Anterior cingulate cortex (tissue), 58 donors: ENCODE data around the gene CELSR2.
"Not testable (repeated sequence)": the region's sequence is repeated elsewhere in the genome, so short reads cannot be mapped to it uniquely, and the experiment has no call there.

Experiments
- DNase-seq, 58 donors: peaks; one replicate each; lab custom pipeline; 2025; lab: John Stamatoyannopoulos, UW

The CELSR2 gene

DNA sequence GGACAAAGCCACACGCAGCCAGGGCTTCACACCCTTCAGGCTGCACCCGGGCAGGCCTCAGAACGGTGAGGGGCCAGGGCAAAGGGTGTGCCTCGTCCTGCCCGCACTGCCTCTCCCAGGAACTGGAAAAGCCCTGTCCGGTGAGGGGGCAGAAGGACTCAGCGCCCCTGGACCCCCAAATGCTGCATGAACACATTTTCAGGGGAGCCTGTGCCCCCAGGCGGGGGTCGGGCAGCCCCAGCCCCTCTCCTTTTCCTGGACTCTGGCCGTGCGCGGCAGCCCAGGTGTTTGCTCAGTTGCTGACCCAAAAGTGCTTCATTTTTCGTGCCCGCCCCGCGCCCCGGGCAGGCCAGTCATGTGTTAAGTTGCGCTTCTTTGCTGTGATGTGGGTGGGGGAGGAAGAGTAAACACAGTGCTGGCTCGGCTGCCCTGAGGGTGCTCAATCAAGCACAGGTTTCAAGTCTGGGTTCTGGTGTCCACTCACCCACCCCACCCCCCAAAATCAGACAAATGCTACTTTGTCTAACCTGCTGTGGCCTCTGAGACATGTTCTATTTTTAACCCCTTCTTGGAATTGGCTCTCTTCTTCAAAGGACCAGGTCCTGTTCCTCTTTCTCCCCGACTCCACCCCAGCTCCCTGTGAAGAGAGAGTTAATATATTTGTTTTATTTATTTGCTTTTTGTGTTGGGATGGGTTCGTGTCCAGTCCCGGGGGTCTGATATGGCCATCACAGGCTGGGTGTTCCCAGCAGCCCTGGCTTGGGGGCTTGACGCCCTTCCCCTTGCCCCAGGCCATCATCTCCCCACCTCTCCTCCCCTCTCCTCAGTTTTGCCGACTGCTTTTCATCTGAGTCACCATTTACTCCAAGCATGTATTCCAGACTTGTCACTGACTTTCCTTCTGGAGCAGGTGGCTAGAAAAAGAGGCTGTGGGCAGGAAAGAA lies 25.5 kb downstream of the CELSR2 start:
- DNase-seq = peak in 3 of 58 donors; percentile 17 to 78 (median 51)

DNA sequence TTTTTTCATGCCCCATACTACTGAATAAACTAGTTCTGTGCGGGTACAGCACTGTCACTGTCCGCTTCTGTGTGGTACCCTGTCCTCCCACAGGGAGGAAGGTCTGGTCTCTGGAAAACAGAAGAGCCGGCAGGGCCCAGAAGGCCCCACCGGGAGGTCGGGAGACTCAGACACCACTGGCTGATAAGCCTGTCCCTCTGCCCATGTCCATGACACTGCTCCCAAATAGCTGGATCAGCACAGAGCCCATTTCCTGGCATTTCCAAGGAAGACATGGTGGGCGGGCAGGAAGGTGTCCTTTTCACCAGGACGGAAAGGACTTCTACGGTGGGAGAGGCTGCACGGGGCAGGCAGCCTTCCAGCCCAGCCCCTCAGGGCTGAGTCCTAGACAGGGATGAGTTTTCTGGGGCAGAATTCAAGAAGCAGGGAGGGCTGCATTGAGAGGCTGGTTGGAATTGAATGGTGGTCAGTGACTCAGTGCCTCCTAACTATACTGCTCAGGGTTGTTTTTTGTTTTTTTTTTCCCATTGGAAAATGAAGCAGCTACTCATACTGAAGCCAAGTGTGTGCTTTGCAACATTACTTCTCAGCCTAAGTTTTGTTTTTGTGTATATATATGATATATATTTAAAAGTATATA lies 26.5 kb downstream of the CELSR2 start:
- no peak for DNase-seq

DNA sequence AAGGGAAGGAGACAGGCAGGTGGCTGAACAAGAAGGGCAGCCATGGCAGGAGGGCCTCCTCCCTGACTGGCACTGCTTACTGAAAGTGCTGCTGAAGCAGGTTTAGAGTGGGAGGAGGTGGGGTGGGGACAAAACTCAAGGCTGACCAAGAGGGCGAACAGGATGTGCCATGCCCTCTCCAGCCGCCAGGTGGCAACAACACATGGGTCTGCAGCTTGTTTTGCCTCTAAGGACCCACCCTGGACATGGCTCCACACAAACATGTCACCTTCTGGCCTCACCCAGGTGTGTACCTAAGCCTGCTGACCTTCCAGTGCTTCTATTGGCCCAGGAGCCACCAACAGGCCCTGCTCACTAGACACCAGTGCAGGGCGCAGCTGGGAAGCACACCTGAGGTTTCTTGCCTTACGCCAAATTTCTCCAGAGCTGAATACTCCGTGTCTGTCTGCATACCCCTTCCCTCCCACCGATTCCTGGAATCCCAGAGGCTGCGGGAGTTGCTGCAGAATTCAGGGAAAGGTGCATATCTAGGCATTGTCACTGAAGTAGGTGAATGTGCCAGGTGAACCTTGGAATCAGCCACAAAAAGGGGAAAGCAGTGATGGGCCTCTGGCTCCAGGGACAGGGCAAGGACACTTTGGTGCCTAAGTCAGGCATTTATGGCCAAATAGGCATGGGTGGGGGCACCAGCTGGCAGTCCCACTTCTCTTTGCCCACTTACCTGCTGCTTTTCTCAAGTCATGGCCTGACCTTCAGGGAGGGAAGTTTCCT lies 28.3 kb downstream of the CELSR2 start:
- peak in 53 of 58 donors; percentile 27 to 86 (median 66) for DNase-seq

DNA sequence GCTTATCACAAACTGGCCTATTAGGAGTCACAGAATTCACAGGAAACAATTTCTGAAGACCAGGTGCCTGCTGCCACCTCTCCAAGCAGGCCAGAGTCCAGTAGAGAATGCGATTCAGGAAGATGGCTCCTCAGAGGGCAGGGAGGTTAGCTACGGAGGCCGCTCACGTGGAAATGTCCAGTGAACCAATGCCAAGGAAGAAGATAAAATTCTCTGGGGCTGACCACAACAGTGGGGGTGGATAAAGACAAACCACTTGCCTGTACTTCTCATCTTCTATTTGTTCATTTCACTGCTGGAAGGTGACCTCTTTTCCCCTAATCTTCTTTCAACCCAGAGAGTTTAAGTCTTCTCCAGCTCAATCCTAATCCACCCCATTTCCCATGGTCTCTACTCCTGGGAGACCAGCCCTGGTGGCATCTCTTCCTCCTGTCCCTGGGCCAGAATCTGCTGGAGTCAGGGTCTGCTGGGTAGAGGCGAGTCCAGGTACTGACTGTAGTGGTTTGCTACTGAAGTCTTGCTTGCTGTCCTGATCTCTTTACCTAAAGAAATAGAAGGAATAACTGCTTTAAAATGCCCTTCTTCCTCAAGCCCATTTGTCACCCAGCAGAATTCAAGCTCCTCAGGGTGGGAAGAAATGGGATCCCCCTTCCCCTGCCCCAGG lies 30.4 kb downstream of the CELSR2 start:
- no peak for DNase-seq

DNA sequence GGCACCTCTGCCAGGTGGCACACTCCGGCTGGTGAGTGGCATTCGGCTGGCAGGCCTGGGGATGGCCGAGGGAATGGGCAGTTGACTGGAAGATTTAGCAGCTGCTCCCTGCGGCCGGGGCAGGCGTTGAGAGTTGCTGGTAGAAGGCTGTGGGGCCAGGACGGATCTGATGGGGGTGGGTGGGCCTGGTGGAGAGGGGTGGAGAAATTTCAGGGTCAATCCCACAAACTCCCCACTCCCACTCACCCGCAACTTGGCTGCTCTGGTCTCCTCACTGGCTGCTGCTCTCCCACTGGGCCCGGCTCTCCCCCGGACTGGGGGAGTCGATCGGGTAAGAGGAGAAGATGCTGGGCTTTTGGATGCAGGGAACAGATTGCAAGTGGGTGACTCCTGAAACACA lies 31.5 kb downstream of the CELSR2 start:
- peak in 2 of 58 donors; percentile 22 to 40 for DNase-seq

DNA sequence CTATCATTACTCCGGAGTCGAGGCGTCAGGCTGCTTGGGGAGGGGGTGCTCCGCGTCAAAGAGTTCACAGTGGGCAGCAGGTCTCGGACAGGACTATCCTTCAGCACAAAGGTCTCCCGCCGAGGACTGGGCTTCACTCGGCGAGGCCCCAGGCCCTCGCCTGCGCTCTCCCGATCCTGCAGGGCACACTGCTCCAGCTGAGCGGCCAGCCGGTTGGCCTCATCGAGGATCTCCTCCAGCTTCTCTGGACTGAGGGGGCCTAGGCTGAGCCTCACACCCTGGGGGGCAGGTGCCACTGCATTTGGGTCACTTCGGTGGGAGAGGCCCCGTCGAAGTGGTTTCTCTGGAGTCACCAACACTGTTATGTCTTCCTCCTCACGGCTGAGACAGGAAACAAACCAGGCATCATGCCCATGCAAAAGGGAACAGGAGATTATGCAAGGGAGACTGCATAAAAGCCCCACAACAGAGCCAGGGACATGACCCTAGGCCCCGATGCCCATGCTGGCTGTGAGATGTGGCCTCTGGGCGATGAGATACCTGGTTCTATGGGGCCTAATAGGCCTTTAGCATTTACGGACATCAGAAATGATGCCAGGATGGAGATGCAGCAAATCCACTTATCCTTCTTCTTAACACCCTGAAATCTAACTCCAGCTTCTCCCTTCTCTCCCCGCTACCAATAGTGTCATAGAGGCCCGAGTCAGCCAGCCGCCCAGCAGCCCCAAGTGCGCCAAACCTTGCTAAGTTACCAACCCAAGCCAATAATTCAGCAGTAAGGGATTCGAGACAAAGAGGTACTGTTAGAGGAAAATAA lies 32.5 kb downstream of the CELSR2 start:
- DNase-seq = peak in 8 of 58 donors; percentile 22 to 67 (median 40)

DNA sequence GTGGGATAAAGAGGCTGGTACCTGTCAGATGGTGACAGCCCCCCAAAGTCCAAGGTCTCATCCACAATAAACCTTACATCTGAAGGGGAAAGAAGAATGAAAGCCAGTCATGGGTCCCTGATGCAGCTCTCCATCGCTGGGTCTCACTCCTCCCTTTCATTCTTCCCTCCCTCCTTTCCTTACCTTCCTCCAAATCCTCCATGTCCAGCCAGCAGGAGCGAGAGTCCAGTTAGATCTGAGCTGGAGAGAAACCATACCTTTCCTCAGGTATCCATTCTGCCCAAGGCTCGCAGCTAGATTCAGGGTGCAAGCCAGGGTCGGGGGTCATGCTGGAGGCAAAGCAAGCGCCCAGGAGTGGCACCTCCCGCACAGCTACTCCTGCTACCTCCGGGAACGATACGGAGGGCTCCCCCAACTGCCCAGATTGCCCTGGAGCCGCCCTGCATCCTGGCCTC lies 33.2 kb downstream of the CELSR2 start:
- no peak for DNase-seq

DNA sequence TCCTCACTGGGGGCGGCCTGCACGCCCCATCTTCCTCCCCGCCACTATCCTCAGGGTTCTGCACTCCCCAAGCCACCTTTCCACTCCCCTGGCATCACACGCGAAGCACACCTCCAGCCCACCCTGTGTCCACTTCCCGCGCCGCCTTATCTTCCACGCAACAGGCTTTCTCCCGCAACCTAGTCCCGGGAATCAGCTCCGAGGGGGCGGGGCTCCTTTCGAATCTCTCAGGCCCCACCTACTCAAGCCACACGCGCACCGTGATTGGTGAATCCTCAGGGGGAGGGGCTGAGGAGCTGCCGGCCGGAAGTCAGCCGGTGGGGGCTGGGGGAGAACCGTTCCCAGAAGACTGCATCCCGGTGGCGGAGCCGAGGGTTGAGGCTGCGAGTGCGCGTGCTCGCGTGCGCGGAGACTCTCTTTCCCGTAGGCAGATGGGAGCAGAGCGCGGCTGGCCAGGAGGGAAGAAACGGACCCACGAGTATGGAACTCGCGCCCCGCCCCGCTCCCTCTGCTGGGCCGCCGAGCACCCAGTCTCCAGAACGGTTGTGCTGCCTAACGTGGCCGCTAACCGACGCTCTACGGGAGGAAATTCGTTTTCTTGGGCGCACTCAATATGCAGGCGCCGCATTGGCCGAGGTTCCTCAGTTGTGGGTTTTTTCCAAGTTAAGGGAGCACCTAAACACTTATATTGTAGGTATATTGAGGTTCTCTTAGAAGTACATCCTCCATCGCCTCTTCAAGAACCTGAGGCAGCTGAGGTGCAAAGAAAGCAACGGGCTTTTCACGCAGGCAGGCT lies 33.8 kb downstream of the CELSR2 start, which contains the start of gene PSRC1:
Gene PSRC1 (minus strand): TSS at position 194 of the 796 bp plus-strand sequence.
- peak; percentile 80 to 99 (median 97) for DNase-seq

DNA sequence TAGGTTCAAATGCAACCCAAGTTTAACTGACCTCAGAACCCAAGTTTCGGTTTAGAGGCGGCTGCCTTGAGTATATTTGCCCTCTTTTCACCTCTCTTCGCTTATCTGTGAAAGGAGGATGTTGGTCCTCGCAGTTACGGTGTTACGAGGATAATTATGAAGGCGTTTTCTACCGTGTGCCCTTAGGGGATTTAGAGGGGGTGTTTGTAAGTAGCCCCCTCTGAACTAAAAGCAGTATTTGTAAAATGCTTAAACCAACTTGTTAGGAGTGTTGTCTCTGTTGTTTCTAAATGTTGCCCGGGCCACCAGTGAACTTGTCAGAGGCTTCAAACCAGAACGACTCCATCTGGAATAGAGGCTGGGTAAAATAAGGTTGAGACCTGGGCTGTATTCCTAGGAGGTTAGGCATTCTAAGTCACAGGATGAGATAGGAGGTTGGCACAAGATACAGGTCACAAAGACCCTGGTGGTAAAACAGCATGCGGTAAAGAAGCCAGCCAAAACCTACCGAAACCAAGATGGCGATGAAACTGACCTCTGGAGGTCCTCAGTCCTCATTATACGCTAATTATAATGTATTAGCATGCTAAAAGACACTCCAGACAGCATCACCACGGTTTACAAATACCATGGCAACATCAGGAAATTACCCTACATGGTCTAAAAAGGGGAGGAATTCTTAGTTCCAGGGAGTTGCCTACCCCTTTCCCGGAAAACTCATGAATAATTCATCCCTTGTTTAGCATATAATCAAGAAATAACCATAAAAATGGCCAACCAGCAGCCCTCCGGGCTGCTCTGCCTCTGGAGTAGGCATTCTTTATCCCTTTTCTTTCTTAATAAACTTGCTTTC lies 34.6 kb downstream of the CELSR2 start:
- no peak for DNase-seq

DNA sequence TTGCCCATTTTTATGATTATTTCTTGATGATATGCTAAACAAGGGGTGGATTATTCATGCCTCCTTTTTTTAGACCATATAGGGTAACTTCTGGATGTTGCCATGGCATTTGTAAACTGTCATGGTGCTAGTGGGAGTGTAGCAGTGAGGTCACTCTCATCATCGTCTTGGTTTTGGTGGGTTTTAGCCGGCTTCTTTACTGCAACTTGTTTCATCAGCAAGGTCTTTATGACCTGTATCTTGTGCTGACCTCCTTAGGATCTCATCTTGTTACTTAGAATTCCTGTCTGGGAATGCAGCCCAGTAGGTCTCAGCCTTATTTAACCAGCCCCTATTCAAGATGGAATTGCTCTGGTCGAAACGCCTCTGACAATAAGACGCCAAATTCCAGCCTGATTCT lies 37.4 kb downstream of the CELSR2 start:
- not testable (repeated sequence) for DNase-seq

DNA sequence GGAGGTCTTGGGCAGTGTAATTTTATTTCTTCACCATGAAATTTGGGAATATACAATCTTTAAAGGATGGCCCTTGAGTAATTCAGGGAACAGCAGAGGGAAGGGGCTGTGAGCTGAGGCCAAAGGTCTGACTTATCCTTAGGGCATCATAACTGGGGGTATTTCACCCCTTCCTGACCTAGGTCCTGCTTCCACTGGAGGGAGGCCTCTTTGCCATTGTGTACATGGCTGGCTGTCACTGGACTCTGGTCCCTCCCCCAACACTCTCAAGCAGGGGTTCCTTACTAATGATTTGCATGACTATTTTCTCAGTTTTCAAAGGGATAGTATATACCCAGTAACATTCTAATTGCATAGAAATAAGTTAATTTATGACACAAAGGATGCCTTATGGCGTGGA lies 40.8 kb downstream of the CELSR2 start:
- DNase-seq = no peak

DNA sequence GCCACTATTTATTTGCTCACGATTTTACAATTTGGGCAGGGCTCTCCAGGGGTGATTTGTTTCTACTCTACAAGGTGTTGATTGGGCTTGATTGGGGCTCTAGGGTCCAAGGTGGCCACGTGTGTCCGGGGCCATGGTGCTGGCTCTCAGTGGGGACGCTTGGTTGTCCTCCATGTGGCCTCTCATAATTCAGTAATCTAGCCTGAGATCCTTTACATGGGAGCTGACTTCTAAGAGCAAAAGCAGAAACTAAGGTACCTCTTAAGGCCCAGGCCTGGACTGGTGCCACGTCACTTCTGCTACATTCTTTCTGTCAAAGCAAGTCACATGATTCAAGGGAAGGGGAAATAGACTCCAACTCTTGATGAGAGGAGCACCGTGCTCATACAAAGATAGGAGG lies 41.7 kb downstream of the CELSR2 start:
- peak in 1 of 58 donors; percentile 36 for DNase-seq

DNA sequence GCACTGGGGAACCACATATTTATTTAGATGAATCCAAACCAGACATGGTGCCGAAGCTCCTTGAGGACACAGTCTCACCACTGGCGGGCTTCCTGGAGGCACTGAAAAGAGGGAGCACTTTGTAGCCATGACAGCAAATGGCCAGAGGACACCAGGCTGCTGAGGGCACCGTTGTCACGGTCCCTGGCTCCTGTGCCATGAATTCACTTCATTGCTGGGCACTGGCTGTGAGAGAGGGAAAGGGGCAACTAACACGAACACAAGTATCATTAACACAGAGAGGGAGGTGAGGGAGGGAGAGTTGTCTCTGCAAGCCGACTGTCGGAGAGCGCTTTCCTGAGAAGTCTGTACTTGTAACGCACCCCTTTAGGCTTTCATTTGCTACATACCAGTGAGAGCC lies 43.0 kb downstream of the CELSR2 start:
- peak in 1 of 58 donors; percentile 45 for DNase-seq

DNA sequence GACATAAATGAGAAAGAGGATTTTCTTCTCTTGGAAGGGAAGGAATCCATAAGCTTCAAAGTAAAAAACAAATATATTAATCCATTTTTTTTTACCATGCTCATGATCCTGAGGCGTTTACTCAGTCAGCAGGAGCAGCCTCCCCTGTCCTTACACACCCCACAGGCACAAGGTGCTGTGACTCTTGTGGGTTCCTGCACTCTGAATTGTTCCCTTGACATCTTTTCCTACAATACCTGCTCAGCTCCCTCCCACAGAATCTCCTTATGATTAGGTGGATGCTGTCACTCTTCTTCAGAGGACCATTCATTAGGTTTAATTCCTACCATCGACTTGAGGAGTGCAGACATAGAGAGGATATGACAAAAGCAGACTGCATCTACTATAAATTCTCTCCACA lies 43.7 kb downstream of the CELSR2 start:
- DNase-seq = no peak

DNA sequence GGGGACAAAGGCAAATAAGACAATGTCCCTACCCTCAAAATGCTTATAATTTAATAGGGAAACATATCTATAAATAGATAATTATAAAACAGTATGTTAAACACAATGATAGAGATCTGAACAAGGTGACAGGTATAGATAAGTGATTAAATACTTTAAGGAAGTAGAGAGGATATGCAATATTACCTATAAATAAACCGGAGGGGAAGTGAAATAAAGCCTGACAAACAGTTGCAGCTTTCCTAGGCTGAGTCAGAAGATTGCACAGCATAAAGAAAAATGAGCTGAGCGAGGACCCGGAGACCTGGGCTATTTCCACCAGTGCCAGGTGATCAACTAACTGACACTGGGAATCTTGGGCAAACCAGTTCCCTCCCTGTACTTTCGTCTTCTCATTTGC lies 45.1 kb downstream of the CELSR2 start:
- DNase-seq = no peak

DNA sequence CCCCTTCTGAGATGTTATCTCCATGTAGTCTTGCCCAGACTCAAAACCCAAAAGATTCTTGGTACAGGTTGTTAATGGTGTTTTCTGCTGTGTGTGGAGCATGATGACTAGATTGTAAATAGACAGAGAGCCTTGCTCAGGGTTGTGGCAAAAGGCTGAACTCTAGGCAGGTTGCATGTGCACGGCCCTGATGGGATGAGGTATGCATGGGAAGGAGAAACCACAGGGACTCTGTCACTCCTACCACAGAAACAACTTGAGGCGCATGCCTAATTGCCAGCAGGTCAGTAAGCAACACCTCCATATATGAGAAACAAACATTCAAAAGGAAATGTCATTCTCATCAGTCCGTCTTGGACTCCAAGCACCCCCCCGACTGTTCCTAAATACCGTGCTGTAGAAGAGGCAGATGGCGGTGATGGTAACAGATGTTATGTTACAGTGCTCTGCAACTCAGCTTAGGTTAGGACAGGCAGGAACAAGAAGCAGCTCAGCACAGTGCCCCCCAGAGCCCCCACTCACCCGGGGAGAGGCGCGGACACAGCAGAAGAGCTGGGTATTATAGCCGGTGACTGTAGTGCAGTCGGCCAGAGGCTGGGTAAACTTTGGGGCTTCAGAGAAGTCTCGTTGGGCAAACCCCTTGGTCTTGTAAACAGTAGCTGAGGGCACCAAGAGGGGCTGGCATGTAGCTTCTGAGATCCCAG lies 46.5 kb downstream of the CELSR2 start:
- no peak for DNase-seq

DNA sequence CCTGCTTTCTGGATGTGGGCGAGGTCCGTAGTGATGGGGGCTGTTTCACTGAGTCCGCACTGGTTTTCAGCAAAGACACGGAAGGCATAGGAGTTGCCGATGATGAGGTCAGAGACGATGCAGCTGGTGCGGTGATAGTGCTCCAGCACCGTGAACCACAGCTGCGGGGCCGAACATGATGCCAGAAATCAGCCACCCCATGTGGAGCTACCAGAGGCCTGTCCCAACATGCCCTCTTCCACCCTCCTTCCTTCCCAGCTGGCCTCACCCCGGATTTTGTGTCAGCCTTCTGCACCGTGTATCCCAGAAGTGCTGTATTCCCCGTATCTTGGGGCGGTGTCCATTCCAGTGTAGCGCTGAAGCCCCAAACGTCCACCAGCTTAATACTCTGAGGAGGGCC lies 47.4 kb downstream of the CELSR2 start:
- DNase-seq = no peak
